22Rv1 (cell line): Measurements from ENCODE around the gene APBA2.

Experiments
- H3K27ac ChIP-seq: fragments of 450-650 bp; 2 replicates; pipeline ENCODE4 v1.5.1; 2017
- ZFX ChIP-seq: fragments of 450-650 bp; IDR thresholded peaks from 2 replicates; pipeline ENCODE4 v1.6.1; 2017; ENCODE audit warnings: antibody characterized with exemption, borderline replicate concordance
- TF ChIP-seq, protein P1 (sequence below): fragments of 450-650 bp; IDR thresholded peaks from 2 replicates; pipeline ENCODE4 v1.5.1; 2017; ENCODE audit warnings: mild to moderate bottlenecking

APBA2 gene

DNA sequence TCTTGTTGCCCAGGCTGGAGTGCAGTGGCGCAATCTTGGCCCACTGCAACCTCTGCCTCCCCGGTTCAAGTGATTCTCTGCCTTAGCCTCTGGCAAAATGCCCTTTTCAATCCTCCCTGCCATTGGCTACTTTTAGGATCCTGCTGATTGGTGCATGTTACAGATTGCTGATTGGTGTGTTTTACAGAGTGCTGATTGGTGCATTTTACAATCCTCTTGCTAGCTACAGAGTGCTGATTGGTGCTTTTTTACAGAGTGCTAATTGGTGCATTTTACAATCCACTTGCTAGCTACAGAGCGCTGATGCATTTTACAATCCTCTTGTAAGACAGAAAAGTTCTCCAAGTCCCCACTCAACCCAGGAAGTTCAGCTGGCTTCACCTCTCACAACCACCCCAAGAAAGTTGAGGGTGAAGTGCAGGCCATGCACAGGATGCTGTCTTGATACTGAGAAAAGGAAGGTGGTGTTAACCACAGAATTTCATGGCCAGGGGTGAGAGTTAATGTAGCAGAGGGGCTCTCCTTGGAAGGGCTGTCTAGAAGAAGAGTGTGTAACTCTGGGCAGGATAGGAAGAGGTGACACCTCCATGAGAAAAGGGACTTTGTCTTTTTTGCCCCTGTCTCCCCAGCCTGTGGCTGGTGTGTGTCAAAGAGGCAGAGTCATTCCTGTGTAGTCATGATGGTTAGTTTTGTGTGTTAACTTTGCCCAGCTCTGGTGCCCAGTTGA, 145.9 kb downstream of the APBA2 start:
- TF ChIP-seq ZFX = no peak
- TF ChIP-seq, protein P1, sequence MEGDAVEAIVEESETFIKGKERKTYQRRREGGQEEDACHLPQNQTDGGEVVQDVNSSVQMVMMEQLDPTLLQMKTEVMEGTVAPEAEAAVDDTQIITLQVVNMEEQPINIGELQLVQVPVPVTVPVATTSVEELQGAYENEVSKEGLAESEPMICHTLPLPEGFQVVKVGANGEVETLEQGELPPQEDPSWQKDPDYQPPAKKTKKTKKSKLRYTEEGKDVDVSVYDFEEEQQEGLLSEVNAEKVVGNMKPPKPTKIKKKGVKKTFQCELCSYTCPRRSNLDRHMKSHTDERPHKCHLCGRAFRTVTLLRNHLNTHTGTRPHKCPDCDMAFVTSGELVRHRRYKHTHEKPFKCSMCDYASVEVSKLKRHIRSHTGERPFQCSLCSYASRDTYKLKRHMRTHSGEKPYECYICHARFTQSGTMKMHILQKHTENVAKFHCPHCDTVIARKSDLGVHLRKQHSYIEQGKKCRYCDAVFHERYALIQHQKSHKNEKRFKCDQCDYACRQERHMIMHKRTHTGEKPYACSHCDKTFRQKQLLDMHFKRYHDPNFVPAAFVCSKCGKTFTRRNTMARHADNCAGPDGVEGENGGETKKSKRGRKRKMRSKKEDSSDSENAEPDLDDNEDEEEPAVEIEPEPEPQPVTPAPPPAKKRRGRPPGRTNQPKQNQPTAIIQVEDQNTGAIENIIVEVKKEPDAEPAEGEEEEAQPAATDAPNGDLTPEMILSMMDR = no peak
- no peak overlapping the region for H3K27ac ChIP-seq

DNA sequence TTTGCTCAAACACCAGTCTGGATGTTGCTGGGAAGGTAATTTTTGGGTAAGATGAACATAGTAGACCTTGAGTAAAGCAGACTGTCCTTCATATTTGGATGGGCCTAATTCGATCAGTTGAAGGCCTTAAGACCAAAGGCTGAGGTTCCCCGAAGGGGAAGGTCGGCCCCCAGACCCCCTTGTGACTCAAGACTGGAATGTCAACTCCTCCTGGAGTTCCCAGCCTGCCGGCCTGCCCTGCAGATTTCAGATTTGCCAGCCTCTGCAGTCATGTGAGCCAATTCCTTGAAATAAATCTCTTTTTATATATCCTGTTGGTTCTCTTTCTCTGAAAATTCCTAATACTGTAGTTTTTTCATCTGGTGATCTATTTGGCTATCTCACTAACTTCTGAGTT, 146.5 kb downstream of the APBA2 start:
- no peak for TF ChIP-seq ZFX
- TF ChIP-seq, protein P1 = no peak
- no peak overlapping the region for H3K27ac ChIP-seq

GRCh38 chr15:29032751-29033150, 147.0 kb downstream of the APBA2 start:
- TF ChIP-seq, protein P1 = no peak
- no peak for TF ChIP-seq ZFX
- no peak overlapping the region for H3K27ac ChIP-seq

DNA sequence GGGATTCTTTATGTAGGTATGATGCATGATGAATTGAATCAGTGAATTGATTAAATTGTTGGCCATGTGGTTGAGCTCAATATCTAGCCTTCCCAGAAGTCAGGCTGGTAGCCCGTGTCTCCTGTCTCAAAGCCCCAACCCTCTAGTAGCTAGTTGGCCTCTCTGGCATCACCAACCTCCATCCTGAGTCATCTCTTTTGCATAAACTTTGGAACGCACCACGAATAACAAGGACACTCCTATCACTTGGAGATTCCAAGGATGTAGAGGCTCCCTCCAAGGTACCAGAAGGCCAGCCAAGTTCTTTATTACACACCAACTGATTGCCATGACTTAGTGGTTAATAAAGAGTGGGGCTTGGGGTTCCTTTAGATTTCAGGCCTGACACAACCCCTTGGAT, 148.4 kb downstream of the APBA2 start:
- no peak overlapping the region for H3K27ac ChIP-seq
- no peak for TF ChIP-seq ZFX
- TF ChIP-seq, protein P1 = no peak

GRCh38 chr15:29034593-29035335, 149.0 kb downstream of the APBA2 start:
- no peak for TF ChIP-seq ZFX
- TF ChIP-seq, protein P1 = no peak
- no peak overlapping the region for H3K27ac ChIP-seq

GRCh38 chr15:29035336-29036285, 149.8 kb downstream of the APBA2 start:
- no peak overlapping the region for H3K27ac ChIP-seq
- no peak for TF ChIP-seq ZFX
- TF ChIP-seq, protein P1 = no peak
